DMS79 (cell line): ENCODE data around the gene SEZ6.

Experiments
- DNase-seq: peaks from one replicate; lab custom pipeline; 2025; lab: John Stamatoyannopoulos, UW

The SEZ6 gene

DNA sequence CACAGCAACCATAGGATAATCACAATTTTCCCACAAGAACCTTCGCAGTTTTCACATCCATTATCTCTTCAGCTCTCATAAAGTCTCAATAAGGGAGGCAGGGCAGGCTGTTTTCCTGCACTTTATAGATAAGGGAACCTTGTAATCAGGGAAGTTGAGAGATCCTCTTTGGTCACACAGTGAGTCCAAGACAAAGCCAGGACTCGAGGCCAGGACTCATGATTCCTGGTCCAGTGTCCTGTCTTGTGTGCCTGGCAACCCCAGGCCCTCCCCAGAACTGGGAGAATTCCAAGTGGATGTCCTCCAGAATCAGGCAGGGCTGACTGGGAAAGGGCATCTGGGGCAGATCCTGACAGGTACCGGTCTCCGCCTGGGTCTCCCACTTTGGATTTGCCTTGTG lies 31.4 kb downstream of the SEZ6 start:
- no peak for DNase-seq

DNA sequence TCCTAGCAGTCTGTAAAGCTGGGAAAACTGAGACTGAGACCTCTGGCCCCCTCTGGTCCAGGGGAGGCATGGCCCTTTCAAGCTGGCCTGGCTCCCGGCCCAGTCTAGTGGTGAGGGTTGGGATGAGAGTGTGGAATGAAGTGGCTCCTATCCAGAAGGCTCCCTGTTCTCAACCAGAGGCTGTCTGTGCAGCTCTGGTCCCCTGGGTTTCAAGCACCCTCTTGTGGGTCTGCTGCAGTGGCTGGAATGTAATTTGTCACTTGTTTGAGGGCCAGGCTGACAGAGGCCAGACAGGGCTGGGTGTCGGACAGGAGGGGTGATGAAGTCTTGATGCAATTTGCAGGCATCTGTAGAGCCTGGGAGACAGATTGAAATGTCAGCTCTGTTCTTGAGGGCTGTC lies 32.4 kb downstream of the SEZ6 start:
- DNase-seq: peak; percentile 81

DNA sequence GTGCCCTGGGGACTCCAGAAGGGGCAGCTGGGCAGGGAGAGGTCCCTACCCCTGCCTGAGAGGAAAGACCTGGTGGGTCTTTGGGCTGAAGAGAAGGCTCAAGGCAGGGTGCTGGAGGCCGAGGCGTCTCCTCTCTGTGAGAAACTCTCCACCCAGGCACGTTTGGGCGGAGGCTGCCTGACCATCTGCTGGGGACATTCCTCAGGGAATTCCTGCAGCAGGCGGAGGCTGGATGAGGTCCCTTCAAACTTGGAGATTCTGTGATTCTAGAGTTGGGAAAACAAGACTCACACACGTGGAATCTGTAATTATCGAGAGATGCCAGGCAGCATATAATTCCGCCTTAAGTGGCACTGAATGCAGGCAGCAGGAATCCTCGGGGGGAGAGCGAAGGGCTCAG lies 33.4 kb downstream of the SEZ6 start:
- DNase-seq: no peak

DNA sequence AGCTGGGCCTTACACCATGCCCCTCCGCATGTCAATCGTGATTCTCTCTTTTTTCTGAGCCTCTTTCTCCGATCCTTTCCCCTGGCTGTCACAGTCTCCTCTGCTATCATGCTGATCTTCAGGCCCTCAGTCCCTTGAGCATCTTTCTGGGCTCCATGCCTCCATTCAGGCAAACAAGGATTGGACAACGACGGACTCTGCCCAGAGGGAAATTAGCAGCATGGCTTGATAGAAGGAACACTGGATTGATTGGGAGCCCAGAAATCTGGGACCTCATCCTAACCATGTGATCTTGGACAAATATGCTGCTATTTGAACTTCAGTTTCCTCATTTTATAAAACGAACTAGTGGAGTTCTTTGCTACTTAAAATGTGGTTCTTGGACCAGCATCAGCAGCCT lies 35.0 kb downstream of the SEZ6 start:
- no peak for DNase-seq

DNA sequence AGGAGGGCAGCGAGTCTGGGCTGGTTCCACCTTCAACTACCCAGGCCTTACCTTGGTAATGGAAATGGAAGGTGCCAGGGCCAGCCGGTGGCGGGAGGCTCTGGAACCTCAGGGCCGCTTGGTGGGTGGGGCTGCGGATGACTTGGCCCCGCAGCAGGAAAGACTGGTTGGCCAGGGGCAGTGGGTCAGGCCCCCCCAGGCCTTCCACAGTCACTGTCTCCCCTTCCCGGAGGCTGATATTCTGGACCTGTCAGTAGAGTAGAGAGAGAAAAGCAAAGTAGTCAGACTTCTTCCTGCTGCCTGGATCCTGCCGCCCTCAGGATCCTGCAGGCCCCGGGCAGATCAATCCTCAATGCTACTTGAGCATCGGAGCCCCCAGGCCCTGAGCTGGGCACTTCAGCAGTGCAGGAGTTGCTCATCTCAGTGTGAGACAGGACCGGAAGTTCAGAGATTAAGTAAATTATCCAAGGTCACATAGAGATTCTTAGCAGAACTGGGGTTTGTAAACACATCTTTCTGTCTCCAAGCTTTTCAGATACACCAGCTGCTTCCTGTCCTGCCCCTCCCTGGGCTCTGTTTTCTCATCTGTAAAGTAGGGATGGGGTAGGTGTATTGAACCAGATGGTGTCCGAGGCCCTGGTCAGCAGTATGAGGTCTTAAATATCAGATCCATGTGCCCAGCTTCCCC lies 36.0 kb downstream of the SEZ6 start:
- DNase-seq: no peak

DNA sequence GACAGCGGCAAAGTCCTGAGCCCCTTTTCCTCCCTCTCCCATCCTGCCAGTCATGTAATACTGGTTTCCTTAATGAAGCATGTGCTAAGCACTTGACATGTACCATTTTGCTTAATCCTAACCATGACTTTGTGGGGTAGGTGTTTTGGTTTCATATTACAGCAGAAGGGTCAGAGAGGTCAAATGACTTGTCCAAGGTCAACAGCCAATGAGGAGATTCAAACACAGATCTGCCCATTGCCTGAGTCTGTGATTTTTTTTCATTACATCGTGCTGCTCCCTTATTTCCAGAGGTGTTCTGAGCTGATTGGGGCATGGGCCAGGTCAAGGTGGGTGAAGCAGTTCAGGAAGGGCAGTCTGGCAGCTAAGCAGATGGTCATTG lies 36.9 kb downstream of the SEZ6 start:
- no peak for DNase-seq

DNA sequence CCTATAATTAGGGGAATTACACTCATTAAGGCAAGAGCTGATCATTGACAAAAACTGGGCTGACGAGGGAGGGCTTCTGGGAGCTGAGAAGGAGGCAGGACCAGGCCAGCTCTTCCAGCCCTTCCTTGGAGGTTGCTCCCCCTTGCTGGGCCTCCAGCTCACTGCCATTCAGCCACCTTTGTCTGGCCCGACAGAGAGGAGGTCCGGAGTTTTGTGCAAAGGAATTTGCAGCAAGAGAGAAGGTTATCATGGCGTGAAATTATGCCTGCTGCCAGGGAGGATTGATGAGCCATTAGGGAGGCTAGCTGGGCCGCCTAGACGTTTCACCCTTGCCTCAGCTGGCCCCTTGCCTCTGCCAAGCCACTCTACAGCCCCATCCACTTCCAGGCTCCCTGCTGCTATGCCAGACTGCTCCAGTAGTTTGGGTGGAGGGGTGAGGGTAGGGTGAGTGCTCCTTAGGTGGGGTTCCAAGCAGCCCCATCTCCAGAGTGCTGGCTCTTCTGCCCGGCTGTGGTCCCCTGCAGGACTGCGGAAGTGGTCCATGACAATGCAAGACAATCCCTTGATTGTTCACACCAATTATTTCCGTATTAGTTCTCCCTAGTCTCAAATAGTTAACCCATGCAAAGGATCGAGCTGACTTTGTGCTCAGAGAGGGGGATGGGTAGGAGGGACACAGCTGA lies 37.5 kb downstream of the SEZ6 start:
- no peak for DNase-seq

DNA sequence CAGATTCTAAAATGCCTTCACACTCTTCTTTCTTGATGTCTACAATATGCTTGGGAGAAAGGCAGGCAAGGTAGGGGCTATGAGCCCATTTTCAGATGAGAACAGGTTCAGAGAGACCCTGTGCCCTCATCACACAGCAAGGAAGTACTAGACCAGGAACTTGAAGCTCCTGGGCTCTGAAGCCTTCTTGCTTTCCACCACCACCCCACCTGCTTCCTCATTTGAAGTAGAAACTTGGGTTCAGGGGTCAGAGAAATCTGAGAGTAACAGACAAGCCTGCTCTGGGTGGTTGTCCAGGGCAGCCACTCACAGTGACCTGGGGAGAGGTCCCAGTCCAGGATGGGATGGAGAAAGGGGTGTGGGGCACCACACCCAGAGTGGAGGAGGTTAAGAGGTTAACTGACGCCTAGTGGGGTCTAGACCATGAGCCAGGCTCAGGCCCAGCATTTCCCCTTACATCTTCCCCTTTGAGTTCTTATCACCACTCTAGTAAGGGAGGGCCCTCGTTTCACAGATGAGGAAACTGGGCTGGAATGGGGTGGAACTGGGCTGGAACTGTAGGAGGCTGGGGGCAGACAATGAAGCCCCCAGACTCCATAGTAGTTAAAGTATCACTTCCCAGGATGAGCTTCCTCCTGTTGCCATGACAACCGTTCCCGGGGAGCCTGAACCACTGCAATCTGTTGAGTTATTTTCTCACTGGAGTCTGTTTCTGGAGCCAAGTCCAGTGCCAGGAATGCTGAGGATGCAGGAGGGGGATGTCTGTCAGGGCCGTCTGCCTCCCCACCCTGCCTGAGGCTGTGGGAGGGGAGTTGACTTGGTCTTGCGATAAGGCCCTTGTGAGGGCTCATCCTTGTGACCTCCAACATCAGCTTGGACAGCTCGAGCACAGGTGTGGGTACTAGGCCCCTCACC lies 38.4 kb downstream of the SEZ6 start:
- DNase-seq: no peak

DNA sequence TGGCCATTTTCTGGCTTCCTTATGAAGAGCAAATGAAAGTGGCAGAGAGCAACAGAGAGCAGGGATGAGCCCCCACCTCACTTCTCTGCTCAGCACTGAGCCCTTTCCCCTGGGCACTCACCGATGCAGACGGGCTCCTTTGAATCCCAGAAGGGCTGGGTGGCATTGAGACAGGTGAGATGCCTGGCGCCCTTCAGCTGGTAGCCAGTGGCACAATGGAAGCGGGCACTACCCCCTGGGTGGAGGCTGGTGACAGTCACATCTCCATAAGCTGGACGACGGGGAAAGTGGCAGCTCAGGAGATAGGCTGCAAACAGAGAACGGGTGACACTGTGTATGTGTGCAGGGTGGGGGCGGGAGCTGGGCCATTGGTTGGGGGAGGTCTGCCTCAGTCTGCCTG lies 42.0 kb downstream of the SEZ6 start:
- no peak for DNase-seq

DNA sequence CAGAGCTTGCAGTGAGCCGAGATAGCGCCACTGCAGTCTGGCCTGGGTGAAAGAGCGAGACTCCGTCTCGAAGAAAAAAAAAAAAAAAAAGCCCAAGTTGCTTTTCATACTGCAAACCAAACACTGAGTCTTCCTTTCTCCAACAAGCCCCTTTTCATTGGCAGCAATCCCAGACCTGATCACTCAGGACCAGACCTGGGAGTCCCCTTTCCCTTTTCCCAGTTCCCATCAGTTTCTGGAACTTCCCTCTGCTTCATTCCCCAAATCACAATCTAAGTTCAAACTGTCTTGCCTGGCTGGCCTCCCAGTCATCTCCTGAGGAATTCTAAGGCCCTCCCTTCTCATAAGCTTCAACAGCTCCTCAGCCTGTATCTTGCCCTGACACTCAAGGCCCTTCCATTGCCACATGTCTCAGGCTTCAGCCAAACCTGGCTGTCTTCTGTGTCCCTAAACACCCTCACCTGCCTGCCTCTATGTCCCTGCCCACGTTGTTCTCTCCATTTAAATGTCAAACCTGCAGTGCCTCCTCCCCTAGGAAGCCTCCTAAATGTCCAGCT lies 42.7 kb downstream of the SEZ6 start:
- DNase-seq: no peak

DNA sequence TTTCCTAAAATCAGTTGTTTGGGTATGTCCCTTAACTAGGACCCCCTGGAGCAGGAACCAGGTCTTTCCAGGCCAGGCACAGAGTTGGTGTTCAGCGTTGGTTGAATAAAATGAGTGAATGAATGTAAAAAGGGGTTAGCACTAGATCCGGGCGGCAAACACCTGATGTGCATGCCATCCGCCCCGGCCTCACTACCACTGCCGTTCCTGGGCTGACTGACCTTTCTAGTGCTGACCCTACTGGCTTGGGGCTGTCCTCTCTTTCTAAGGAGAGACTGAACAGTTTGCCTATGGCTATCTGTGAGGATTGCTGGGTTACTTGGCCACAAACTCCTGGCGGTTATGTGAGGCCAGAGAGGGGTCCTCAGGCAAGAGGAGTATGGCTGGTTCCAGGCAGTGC lies 44.4 kb downstream of the SEZ6 start:
- DNase-seq: no peak

DNA sequence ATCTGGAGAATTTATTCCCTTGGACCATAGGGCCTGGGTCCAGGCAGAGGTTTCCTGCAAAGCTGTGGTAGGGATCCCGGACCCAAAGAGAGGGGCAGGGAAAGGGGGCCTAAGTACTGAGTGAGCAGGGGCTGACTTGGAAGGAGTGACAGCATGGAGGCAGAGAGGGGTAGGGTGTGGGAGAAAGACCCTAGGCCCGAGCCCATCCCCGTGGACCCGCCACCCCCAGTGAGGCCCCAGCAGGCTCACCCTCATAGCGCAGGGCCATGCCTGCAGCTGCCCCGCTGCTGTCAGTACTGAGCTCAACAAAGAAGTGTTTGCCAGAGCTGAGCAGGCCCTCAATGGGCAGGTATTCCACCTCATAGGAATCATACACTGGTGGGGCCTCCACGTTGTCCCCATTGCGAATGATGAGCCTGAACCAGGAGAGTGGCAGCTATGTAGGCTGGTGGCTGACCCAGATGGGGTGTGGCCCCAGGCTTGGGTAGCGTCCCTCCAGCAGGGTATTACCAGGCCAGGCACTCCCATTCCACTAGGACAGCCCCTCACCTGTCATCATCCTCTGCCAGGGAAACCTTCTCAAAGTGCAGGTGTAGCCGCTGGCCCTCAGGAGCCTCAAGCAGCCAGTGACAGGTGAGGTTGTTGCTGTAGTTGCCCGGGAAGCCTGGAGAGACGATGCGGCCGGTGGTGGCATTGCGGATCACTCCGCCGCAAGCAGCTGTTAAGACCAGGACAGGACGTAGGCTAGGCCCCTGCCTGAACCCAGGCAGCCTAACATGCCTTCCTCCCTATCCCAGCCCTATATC lies 45.4 kb downstream of the SEZ6 start:
- DNase-seq: no peak

DNA sequence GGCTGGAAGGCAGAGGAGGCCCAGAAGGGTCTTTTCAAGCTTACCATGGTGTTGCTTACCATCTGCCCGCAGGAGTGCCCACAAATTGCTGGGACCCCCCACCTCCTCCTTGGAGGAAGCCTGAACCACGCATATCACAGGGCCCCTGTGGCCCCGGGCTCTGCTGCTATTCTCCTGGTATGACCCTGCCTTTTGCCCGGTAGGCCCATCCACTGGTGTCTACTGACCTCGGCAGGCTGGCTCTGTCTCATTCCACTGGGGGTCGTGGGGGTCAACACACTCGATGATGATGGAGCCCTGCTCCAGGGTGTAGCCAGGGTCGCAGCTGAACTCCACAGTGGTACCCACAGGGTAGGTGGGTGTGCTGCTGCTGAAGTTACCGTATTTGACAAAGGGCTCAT lies 46.4 kb downstream of the SEZ6 start:
- DNase-seq: no peak

DNA sequence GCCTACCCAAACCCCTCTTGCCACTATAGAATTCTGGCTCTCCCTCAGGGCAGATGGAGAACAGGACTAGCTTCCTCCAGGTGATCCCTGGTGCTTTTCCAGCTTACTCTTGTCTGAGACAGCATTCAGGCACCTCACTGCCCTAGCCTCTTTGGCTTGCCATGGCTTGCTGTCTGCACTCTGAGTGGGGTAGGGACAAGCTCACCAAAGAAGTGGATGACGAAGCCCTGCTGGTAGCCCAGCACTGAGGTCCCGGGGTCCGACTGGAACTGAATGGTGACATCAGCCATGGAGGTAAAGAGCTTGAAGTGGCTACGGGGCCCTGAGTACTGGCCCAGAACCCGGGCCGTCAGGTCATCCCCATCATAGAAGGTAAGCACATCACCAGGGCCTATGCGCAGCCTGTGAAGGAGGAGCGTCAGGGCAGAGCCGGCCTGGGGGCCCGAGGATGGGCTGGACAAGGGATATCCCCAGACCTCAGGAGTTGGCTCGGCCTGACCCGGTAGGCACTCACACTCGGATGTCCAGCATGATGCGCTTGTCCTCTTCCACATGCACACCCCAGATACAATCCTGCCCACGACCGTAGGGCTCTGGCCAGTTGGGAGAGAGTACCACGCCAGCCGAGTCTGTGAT lies 46.9 kb downstream of the SEZ6 start:
- DNase-seq: no peak

DNA sequence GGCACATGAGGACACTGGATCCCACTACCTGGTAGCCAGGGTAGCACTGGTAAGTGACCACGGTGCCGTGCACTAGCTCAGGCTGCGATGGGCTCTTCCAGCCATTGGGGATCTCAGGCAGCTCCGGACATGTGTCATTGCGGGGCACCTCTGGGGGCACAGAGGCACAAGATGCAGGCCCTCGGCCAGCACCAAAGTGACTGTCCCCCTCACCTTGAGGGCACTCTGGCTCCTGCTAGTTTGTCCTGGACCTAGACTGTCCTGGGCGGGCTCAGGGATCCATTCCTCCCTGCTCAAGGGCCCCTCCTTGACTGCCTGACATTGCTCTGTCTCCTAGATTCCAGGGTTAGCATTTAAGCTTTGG lies 47.9 kb downstream of the SEZ6 start:
- no peak for DNase-seq

DNA sequence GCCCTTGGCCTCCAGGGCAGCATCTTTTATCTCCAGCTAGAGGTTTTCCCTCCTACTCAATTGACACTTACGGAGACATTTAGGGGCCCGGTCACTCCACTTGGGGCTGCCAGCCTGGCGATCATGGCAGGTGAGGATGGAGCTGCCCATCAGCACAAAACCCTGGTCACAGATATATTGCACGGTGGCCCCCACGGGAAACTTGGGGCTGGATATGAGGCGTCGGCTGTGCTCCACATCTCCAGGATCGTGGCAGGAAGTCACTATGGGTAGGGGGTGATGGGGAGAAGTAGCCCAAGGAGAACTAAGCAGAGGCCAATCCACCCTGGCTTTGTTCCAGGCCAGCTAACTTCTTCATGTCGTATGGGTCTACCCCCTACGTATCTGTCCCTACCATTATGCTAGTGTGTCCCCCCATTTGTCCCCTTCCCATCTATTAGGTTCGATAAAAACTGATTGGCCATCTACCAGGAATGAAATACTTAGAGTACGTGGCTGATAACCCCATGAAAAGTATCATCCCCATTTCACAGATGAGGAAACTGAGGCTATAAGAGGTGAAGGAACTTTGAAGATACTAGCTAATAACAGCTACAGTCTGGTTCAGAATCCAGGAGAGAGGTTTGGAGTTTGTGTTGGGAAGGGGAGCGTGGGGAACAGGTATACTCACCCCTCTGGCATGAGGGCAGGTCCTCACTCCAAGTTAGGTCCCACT lies 48.4 kb downstream of the SEZ6 start:
- no peak for DNase-seq

DNA sequence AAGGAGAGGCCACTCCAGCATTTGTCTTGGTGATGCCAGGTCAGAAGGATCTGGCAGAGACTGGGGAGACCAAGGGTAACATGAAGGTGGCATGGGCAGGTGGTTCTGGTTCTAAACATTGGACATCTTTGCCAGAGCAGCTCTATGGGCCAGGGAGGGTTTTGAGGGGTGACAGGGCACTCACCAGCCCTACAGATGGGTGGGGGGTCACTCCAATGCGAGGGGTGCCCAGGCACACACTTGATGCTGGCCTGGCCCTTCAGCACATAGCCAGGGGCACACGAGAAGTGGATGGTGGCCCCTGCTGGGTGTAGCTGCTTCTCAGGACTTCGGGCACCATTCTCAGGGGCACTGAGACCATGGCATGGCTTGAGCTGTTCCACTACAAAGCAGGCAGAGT lies 49.0 kb downstream of the SEZ6 start:
- no peak for DNase-seq

DNA sequence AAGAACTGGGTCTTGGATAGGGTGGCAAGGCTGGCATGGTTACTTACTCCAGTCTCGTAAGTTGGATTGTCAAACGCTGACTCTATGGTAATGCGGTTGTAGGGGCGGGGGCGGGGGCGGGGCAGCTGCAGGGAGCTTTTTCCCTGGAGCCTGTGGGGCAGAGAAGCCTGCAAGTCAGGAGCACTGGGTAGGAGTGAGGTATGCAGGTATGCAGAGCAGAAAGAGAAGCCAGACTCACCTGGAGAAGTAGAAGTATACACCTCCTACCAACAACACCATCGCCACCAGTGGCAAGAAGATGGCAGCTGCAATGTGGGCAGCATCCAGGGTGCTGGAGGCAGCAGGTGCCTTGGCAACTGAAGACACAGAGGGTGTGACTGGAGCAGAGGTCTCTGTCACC lies 49.7 kb downstream of the SEZ6 start:
- no peak for DNase-seq

DNA sequence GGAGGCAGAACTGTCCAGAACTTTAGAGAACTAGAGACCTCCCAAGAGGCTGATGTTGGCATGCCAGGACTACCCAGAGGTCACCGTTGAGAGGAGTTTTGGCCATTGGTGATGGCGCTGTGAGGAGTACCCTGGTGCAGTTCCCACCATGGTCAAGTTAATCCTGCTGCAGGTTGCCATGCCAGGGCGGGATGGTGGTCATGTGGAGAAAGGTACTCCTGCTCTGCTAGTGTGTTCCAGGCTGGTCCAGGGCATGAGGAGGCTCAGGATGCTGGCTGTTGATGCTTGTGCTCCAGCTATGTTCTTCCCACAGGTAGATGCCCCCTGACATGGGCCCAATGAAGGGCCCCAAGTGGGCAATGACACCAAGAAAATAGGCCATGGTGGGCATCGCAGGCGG lies 50.4 kb downstream of the SEZ6 start:
- DNase-seq: no peak

DNA sequence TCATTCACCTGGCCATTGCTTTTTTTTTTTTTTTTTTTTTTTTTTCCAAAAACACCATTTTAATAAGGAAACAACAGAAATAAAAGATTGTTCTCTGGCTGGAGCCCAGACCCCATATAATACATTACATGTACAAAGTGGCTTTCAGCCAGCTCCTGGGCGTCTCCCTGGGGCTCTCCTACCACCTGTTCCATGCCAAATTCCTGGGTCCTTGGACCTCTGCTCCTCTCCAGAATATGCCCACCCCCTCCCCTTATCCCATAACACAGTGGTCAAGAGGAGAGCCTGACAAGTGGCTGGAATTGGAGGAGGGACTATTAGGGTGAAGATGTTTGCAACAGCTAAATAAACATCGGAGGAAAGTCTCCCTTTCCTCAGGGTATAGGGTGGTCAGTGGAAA lies 50.9 kb downstream of the SEZ6 start:
- DNase-seq: no peak
